Measurements from ENCODE around the gene MYT1.

MYT1 gene

DNA sequence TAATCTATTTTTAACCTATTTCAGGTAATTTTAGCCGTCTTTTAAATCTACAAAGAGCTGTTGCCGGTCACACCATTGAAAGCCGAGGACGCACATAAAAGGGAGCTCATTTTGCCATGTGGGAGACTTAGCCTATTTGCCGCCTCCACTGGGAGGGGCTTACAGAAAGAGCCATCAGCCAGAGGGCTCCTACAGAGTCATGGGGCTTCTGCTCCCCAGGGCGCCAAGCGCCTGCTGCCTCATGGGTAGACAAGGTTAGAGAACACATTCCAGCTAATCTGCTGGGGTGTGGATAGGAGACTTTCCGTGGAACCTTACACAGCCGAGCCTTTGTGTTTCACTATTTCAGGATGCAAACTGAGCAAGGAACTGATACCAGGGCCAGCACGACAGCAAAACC lies 103.9 kb downstream of the MYT1 start:
- TF ChIP-seq, protein P1, sequence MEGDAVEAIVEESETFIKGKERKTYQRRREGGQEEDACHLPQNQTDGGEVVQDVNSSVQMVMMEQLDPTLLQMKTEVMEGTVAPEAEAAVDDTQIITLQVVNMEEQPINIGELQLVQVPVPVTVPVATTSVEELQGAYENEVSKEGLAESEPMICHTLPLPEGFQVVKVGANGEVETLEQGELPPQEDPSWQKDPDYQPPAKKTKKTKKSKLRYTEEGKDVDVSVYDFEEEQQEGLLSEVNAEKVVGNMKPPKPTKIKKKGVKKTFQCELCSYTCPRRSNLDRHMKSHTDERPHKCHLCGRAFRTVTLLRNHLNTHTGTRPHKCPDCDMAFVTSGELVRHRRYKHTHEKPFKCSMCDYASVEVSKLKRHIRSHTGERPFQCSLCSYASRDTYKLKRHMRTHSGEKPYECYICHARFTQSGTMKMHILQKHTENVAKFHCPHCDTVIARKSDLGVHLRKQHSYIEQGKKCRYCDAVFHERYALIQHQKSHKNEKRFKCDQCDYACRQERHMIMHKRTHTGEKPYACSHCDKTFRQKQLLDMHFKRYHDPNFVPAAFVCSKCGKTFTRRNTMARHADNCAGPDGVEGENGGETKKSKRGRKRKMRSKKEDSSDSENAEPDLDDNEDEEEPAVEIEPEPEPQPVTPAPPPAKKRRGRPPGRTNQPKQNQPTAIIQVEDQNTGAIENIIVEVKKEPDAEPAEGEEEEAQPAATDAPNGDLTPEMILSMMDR (IDR thresholded peaks at IDR 0.05; ENCODE audit: low read depth, low read length), result no peak
- DNase-seq (ENCODE audit: extremely low read depth, low read depth), result no peak

DNA sequence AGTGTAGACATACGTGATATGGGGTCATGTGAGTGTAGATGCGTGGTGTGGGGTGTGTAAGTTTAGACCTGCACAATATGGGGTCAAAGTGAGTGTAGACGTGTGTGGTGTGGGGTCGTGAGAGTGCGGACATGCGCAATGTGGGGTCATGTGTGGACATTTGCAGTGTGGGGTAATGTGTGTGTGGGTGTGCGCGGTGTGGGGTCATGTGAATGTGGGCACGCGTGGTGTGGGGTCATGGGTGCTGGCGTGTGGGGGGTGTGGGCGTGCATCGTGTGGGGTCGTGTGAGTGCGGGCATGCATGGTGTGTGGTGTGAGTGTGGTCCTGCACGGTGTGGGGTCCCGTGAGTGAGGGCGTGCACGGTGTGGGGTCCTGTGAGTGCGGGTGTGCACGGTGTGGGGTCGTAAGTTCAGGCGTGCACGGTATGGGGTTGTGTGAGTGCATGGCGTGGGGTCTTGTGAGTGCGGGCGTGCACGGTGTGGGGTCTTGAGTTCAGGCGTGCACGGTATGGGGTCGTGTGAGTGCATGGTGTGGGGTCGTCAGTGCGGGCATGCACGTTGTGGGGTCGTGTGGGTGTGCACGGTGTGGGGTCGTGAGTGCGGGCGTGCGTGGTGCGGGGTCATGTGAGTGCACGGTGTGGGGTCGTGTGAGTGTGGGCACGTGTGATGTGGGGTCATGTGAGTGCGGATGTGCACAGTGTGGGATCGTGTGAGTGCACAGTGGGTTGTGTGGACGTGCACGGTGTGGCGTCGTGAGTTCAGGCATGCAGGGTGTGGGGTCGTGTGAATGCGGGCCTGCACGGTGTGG lies 105.6 kb downstream of the MYT1 start:
- DNase-seq (ENCODE audit: extremely low read depth, low read depth), result no peak
- TF ChIP-seq, protein P1 (IDR thresholded peaks at IDR 0.05; ENCODE audit: low read depth, low read length), result no peak

DNA sequence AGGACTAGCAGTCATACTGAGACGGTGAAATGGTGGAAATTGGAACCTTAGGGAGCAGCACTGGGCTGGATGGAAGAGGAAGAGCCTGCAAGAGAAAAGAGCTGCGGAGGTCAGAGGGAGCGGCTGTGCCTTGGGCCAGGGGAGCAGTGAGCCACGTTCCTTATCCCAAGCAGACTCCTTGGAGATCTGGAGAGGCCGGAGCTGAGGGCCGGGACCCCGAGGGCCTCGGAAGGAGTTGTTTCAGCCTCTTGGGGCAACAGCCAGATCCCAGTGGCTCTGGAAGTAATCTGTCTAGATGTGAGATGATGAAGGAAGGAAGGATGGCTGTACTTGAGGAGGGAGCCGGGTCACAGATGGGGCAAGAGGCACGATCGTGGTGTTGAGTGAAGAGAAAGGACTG lies 107.4 kb downstream of the MYT1 start:
- no peak for DNase-seq (ENCODE audit: extremely low read depth, low read depth)
- TF ChIP-seq, protein P1 (IDR thresholded peaks at IDR 0.05; ENCODE audit: low read depth, low read length), result no peak

DNA sequence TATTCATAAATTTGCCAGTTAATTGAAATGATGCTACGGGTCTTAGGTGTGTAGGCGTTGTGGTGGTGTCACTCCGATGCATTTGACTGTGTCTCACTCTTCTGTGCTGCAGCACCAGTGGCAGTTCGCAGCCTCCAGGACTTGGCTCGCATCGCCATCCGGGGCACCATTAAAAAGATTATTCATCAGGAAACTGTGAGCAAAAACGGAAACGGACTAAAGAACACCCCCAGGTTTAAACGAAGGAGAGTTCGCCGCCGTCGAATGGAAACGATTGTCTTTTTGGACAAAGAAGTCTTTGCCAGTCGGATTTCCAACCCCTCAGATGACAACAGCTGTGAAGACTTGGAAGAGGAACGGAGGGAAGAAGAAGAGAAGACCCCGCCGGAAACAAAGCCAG lies 108.9 kb downstream of the MYT1 start:
- TF ChIP-seq, protein P1 (IDR thresholded peaks at IDR 0.05; ENCODE audit: low read depth, low read length), result no peak
- no peak for DNase-seq (ENCODE audit: extremely low read depth, low read depth)

DNA sequence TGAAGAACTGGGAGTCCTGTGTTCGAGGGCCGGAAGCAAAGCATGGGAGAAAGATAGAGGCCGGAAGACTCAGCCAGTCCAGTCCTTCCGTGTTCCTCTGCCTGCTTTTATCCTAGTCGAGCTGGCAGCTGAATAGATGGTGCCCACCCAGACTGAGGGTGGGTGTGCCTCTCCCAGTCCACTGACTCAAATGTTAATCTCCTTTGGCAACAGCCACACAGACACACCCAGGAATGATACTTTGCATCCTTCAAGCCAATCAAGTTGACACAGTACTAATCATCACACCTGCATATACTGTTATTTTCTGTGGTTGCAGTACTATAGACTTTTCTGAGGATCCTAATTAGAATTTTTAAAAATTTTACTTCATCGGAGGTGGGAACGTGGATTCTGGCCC lies 112.6 kb downstream of the MYT1 start:
- no peak for DNase-seq (ENCODE audit: extremely low read depth, low read depth)
- TF ChIP-seq, protein P1 (IDR thresholded peaks at IDR 0.05; ENCODE audit: low read depth, low read length), result no peak

DNA sequence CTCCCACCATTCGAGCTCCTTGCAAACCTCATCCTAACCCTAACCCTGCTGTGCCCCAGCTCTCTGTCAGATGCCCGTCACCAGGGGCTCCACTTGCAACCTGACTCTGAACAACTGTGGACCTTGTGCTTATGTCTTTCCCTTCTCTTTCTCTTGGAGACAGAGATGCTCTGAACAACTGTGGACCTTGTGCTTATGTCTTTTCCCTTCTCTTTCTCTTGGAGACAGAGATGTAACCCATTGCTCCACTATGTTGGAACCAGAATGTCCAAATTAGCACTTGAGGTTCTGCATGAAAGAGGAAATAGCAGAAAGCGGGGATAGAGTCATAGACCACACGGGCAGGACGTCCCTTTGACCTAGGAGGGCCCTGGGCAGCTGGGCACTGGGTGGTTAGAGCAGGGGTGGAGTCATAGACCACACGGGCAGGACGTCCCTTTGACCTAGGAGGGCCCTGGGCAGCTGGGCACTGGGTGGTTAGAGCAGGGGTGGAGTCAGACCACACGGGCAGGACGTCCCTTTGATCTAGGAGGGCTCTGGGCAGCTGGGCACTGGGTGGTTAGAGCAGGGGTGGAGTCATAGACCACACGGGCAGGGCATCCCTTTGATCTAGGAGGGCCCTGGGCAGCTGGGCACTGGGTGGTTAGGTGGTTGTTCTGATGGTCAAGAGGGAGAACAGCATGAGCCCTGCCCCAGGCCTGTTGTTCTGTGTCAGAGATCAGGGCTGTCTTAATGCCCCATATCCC lies 113.5 kb downstream of the MYT1 start:
- TF ChIP-seq, protein P1 (IDR thresholded peaks at IDR 0.05; ENCODE audit: low read depth, low read length), result no peak
- no peak for DNase-seq (ENCODE audit: extremely low read depth, low read depth)

DNA sequence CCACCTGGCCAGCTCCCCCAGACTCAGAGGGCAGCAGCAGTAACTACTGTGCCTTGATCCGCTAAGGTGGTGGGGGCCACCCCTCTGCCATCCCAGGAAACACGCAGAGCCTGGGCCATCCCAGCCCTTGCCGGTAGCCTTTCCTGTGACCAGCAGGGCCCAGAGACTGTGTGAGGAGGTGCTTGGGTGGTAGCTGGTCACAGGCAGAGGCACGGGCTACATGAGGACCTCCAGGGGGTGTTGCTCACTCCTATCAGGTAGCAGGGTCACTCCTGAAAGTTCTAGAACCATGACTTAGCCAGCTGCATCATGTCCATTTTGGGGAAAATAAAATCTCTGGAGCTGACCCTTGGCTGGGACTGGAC lies 114.0 kb downstream of the MYT1 start:
- no peak for DNase-seq (ENCODE audit: extremely low read depth, low read depth)
- TF ChIP-seq, protein P1 (IDR thresholded peaks at IDR 0.05; ENCODE audit: low read depth, low read length), result no peak

All from AG09319 (cell line).